Measurements from ENCODE around the gene ABHD17C. TPM values are rescaled to one million over a fixed set of nuclear protein-coding genes. Genes with fewer than 3 reads are reported as not detected.
A peak's percentile ranks its signal among the peaks of the same experiment; 100 is the strongest.
"Not testable (repeated sequence)": the region's sequence is repeated elsewhere in the genome, so short reads cannot be mapped to it uniquely, and the experiment has no call there.

The ABHD17C gene
- total RNA-seq (2014; rRNA removed) (10.3 and 14.2 TPM in 2 replicates), Bru-seq, nascent RNA (percentile 83 among the genes with signal in this experiment), BruChase-seq, experiment 1, labeled RNA remaining after a 6-hour chase (percentile 66 among the genes with signal in this experiment), BruChase-seq, experiment 2, labeled RNA remaining after a 2-hour chase (percentile 72 among the genes with signal in this experiment)
- long read RNA-seq, transcript ABHD17C-201 (3 exons, 2,368 nt) = major isoform, 153 of 164 reads
- long read RNA-seq, partial matches to known transcripts = 1 of 164 reads
- long read RNA-seq, other reads (novel, unspliced or antisense) = 10 of 164 reads

GRCh38 chr15:80695099-80695910 lies at the start of gene ABHD17C:
Gene ABHD17C (plus strand): TSS chr15:80695310. CDS start chr15:80695430, 120 bp downstream.
- no peak for TF ChIP-seq EZH2phosphoT487 (IDR thresholded peaks at IDR 0.05; ENCODE audit: borderline replicate concordance, low read length)
- TF ChIP-seq EZH2 (IDR thresholded peaks at IDR 0.05; ENCODE audit: low read length, unreplicated experiment) = no peak
- no peak for TF ChIP-seq CTCF (conservative IDR thresholded peaks at IDR 0.05; ENCODE audit: low read depth, low read length)
- Histone ChIP-seq H3F3A (ENCODE audit: low read length, unreplicated experiment) (no peaks in the 10 kb centered on the region), H3K27ac (ENCODE audit: low read length) (peak within 1 kb of the TSS; percentile 76), H3K36me3 (ENCODE audit: low read depth, low read length) (no peaks in the 10 kb centered on the region), H2AFZ (ENCODE audit: low read length) (peak within 1 kb of the TSS; percentile 65), H3K4me3 (ENCODE audit: low read length) (peak within 1 kb of the TSS; percentile 96), H3K9me2 (replicated peaks; ENCODE audit: low read length) (no peaks in the 10 kb centered on the region), H4K20me1 (ENCODE audit: low read length) (peaks cover 24% of the 10 kb centered on the region), H3K9ac (ENCODE audit: low read length) (peak within 1 kb of the TSS; percentile 95), H3K79me2 (ENCODE audit: low read length) (peaks cover 56% of the 10 kb centered on the region), H3K4me1 (ENCODE audit: insufficient read depth, low read length) (peaks cover 68% of the 10 kb centered on the region), H3K27me3 (ENCODE audit: low read length) (no peaks in the 10 kb centered on the region), H3K4me2 (ENCODE audit: low read length) (peak within 1 kb of the TSS; percentile 94), H3K9me3 (ENCODE audit: low read length) (no peaks in the 10 kb centered on the region)
- ChIA-PET POLR2A (ENCODE audit: unreplicated experiment) (no interaction called here), CTCF (interaction anchor here (0.6 to 1.8 kb wide), 3 partner anchors 81 to 388 kb away, joined by 3 to 7 read pairs (median 4); no protein-coding TSS in a partner anchor)
- ATAC-seq (peak; percentile 63), DNase-seq (peak; percentile 64)
- BruUV-seq (replicated peaks) = no TSS peak
- intact Hi-C loops (cut with micrococcal nuclease) = loop anchor here (5.0 kb wide), 2 partner anchors 33 to 82 kb away; partner anchors contain the start of gene CEMIP

- Histone ChIP-seq H3K4me3 (ENCODE audit: low read length) (no peak overlapping the region), H3K9me3 (ENCODE audit: low read length) (0 out of 2 replicates have a peak, but pooled peaks cover 5% of the 10 kb centered on the region), H3K36me3 (ENCODE audit: low read depth, low read length) (no peaks in the 10 kb centered on the region), H3K9ac (ENCODE audit: low read length) (no peak overlapping the region), H3K27ac (ENCODE audit: low read length) (0 out of 2 replicates have a peak overlapping the region, but pooled peaks have one; percentile 9), H3K79me2 (ENCODE audit: low read length) (no peaks in the 10 kb centered on the region), H3K4me2 (ENCODE audit: low read length) (no peak overlapping the region), H2AFZ (ENCODE audit: low read length) (no peak overlapping the region), H3K4me1 (ENCODE audit: insufficient read depth, low read length) (no peaks in the 10 kb centered on the region), H3K27me3 (ENCODE audit: low read length) (no peaks in the 10 kb centered on the region), H3F3A (ENCODE audit: low read length, unreplicated experiment) (no peaks in the 10 kb centered on the region), H3K9me2 (replicated peaks; ENCODE audit: low read length) (no peaks in the 10 kb centered on the region), H4K20me1 (ENCODE audit: low read length) (no peaks in the 10 kb centered on the region)
- ChIA-PET POLR2A (ENCODE audit: unreplicated experiment) (no interaction called here), CTCF (no interaction called here)
- BruUV-seq (replicated peaks) = no TSS peak
- no peak for DNase-seq
- ATAC-seq = no peak
- intact Hi-C loops (cut with micrococcal nuclease) = no loop called here
- TF ChIP-seq EZH2 (IDR thresholded peaks at IDR 0.05; ENCODE audit: low read length, unreplicated experiment) = no peak
- no peak for TF ChIP-seq CTCF (conservative IDR thresholded peaks at IDR 0.05; ENCODE audit: low read depth, low read length)
- no peak for TF ChIP-seq EZH2phosphoT487 (IDR thresholded peaks at IDR 0.05; ENCODE audit: borderline replicate concordance, low read length)
These were observed 49.5 kb upstream of the ABHD17C start for GRCh38 chr15:80645494-80646065.

- POLR2A ChIA-PET (ENCODE audit: unreplicated experiment); H3K4me2 ChIP-seq (ENCODE audit: low read length); H2AFZ ChIP-seq (ENCODE audit: low read length); H3K79me2 ChIP-seq (ENCODE audit: low read length); H3K9me2 ChIP-seq (replicated peaks; ENCODE audit: low read length); ATAC-seq; H3K4me3 ChIP-seq (ENCODE audit: low read length); H3K27me3 ChIP-seq (ENCODE audit: low read length); H3K36me3 ChIP-seq (ENCODE audit: low read depth, low read length); H4K20me1 ChIP-seq (ENCODE audit: low read length); intact Hi-C loops (cut with micrococcal nuclease); H3K27ac ChIP-seq (ENCODE audit: low read length); H3K4me1 ChIP-seq (ENCODE audit: insufficient read depth, low read length); H3K9ac ChIP-seq (ENCODE audit: low read length); CTCF ChIA-PET; H3K9me3 ChIP-seq (ENCODE audit: low read length); DNase-seq; H3F3A ChIP-seq (ENCODE audit: low read length, unreplicated experiment); BruUV-seq (replicated peaks): not testable (repeated sequence)
These were observed 47.7 kb upstream of the ABHD17C start for GRCh38 chr15:80647424-80647823.

Measured in PC-3 (cell line).